Kidney capillary endothelial cell (primary cell): ENCODE data around the gene SON.
"Not testable (repeated sequence)": the region's sequence is repeated elsewhere in the genome, so short reads cannot be mapped to it uniquely, and the experiment has no call there.

ENCODE experiments used
- DNase-seq: peaks from one replicate; pipeline ENCODE4 v3.0.0-alpha.2; 2018; ENCODE audit warnings: low spot score

SON gene

DNA sequence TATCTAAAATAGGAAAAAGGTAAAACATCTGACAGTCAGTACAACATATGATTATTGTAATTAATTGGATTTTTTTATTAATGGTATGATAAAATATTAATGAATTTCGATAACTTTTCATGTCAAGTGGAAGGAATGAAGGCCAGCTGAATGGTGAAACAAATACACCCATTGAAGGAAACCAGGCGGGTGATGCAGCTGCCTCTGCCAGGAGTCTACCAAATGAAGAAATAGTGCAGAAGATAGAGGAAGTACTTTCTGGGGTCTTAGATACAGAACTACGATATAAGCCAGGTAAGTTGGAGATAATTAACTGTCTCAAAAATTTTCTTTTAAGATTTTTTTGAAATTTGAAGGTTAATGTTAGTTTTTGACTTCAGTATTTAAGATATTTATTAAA, 3.2 kb downstream of the SON start:
- no peak for DNase-seq

GRCh38 chr21:33549848-33550771, 7.3 kb downstream of the SON start:
- DNase-seq: no peak

DNA sequence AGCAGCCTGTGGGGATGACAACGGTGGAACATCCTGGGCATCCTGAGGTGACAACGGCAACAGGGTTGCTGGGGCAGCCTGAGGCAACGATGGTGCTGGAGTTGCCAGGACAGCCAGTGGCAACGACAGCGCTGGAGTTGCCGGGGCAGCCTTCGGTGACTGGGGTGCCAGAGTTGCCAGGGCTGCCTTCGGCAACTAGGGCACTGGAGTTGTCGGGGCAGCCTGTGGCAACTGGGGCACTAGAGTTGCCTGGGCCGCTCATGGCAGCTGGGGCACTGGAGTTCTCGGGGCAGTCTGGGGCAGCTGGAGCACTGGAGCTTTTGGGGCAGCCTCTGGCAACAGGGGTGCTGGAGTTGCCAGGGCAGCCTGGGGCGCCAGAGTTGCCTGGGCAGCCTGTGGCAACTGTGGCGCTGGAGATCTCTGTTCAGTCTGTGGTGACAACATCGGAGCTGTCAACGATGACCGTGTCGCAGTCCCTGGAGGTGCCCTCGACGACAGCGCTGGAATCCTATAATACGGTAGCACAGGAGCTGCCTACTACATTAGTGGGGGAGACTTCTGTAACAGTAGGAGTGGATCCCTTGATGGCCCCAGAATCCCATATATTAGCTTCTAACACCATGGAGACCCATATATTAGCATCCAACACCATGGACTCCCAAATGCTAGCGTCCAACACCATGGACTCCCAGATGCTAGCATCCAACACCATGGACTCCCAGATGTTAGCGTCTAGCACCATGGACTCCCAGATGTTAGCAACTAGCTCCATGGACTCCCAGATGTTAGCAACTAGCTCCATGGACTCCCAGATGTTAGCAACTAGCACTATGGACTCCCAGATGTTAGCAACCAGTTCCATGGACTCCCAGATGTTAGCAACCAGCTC, 8.2 kb downstream of the SON start:
- no peak for DNase-seq

GRCh38 chr21:33551664-33552063, 8.8 kb downstream of the SON start:
- no peak for DNase-seq

DNA sequence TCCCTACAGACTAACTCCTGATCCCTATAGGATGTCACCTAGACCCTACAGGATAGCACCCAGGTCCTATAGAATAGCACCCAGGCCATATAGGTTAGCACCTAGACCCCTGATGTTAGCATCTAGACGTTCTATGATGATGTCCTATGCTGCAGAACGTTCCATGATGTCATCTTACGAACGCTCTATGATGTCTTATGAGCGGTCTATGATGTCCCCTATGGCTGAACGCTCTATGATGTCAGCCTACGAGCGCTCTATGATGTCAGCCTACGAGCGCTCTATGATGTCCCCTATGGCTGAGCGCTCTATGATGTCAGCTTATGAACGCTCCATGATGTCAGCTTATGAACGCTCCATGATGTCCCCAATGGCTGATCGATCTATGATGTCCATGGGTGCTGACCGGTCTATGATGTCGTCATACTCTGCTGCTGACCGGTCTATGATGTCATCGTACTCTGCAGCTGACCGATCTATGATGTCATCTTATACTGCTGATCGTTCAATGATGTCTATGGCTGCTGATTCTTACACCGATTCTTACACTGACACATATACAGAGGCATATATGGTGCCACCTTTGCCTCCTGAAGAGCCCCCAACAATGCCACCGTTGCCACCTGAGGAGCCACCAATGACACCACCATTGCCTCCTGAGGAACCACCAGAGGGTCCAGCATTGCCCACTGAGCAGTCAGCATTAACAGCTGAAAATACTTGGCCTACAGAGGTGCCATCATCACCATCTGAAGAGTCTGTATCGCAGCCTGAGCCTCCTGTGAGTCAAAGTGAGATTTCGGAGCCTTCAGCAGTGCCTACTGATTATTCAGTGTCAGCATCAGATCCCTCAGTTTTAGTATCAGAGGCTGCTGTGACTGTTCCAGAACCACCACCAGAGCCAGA, 9.5 kb downstream of the SON start:
- no peak for DNase-seq

DNA sequence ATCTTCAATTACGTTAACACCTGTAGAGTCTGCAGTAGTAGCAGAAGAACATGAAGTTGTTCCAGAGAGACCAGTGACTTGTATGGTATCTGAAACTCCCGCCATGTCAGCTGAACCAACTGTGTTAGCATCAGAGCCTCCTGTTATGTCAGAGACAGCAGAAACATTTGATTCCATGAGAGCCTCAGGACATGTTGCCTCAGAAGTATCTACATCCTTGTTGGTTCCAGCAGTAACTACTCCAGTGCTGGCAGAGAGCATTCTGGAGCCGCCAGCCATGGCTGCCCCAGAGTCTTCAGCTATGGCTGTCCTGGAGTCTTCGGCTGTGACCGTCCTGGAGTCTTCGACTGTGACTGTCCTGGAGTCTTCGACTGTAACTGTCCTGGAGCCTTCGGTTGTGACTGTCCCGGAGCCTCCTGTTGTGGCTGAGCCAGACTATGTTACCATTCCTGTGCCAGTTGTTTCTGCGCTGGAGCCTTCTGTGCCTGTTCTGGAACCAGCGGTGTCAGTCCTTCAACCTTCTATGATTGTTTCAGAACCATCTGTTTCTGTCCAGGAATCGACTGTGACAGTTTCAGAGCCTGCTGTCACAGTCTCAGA, 10.3 kb downstream of the SON start:
- DNase-seq: no peak

DNA sequence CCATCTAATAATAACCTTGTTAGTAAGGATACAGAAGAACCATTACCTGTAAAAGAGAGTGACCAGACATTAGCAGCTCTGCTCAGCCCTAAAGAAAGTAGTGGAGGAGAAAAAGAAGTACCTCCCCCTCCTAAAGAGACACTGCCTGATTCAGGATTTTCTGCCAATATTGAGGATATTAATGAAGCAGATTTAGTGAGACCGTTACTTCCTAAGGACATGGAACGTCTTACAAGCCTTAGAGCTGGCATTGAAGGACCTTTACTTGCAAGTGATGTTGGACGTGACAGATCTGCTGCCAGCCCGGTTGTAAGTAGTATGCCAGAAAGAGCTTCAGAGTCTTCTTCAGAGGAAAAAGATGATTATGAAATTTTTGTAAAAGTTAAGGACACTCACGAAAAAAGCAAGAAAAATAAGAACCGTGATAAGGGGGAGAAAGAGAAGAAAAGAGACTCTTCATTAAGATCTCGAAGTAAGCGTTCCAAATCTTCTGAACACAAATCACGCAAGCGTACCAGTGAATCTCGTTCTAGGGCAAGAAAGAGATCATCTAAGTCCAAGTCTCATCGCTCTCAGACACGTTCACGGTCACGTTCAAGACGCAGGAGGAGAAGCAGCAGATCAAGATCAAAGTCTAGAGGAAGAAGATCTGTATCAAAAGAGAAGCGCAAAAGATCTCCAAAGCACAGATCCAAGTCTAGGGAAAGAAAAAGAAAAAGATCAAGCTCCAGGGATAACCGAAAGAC, 11.6 kb downstream of the SON start:
- no peak for DNase-seq

GRCh38 chr21:33554982-33555344, 12.1 kb downstream of the SON start:
- DNase-seq: no peak

GRCh38 chr21:33557447-33557846, 14.6 kb downstream of the SON start:
- DNase-seq: no peak

GRCh38 chr21:33558777-33559421, 16.1 kb downstream of the SON start:
- no peak for DNase-seq

GRCh38 chr21:33559813-33560212, 17.0 kb downstream of the SON start:
- no peak for DNase-seq

DNA sequence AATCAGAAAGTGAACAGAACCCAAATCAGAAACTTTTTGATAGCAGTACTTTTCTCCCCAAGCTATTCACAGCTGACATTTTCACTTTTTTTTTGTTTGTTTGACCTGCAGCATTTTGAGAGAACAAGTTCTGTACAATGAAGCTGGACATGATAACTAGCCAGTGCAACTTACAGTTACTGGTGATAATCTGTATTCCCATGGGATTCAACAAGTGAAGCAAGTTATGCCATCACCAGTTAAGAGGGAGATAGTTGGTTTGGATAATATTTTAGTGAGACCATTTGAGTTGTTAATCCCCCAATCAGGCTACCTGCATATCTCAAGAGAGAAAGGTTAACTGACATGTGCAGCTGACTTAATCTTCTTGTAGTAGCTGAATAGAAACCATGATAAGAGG, 18.1 kb downstream of the SON start:
- DNase-seq: no peak

DNA sequence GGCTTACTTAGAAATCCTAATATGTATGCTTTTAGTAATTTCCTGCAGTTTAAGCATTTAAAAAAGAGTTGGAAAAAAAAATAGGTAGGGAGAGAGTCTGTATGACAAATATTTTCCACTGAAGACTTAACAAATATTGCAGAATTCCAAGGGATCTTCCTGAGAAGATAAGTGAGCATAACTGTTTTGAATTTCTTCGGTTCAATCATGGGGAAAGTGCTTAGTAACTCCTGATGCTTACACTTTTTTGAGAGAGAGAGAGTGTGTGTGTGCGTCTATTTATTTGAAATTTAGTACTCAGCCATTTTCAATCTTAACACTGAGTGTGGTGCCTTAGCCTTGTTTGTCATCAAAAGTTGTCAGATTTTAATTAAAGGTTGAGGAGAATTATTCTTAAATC, 18.5 kb downstream of the SON start:
- no peak for DNase-seq

- DNase-seq: no peak
These were observed 19.6 kb downstream of the SON start for GRCh38 chr21:33562389-33562788.

- no peak for DNase-seq
These were observed 23.7 kb downstream of the SON start for GRCh38 chr21:33566514-33566913.

GRCh38 chr21:33567914-33568313, 25.1 kb downstream of the SON start:
- DNase-seq: no peak

- no peak for DNase-seq
These were observed 25.6 kb downstream of the SON start for GRCh38 chr21:33568448-33568847.

- no peak for DNase-seq
These were observed 27.2 kb downstream of the SON start for GRCh38 chr21:33569991-33570390.

GRCh38 chr21:33572350-33572749, 29.5 kb downstream of the SON start:
- no peak for DNase-seq

- DNase-seq: not testable (repeated sequence)
These were observed 33.9 kb downstream of the SON start for GRCh38 chr21:33576741-33577141.
